Adrenal gland (tissue), 12 donors: ENCODE results near the gene UFD1. TPM values are rescaled to one million over a fixed set of nuclear protein-coding genes. Genes with fewer than 3 reads are reported as not detected.

Experiments used
- DNase-seq, 7 donors: peaks; one replicate each; pipeline ENCODE4 v3.0.0-alpha.2; 2019 to 2020
- H3K27ac ChIP-seq, 5 donors: fragments of 200-600 bp; sonication (generic) in 4 of 5; 1 replicate in 3 of 5; 2 replicates in 2 of 5; pipeline versions ENCODE4 v1.5.1 to v1.8.0; 2016 to 2020; ENCODE audit warnings: mild to moderate bottlenecking in 1 of 5
- H3K27me3 ChIP-seq: fragments of 200-600 bp; 2 replicates; pipeline ENCODE4 v1.8.0; 2021
- H3K36me3 ChIP-seq, 2 donors: fragments of 200-600 bp; replicated peaks in 1 of 2; 1 replicate in 1 of 2; 2 replicates in 1 of 2; pipeline versions ENCODE4 v1.5.1 to v1.8.0; 2018 to 2022
- H3K4me1 ChIP-seq, 2 donors: fragments of 200-600 bp; replicated peaks in 1 of 2; 1 replicate in 1 of 2; 2 replicates in 1 of 2; pipeline versions ENCODE4 v1.5.1 to v1.8.0; 2018 to 2021
- H3K4me3 ChIP-seq, 4 donors: fragments of 200-600 bp; sonication (generic) in 3 of 4; one replicate each; pipeline ENCODE4 v1.5.1; 2016 to 2018
- H3K9me3 ChIP-seq, 3 donors: fragments of 200-600 bp; sonication (generic) in 1 of 3; replicated peaks in 1 of 3; 1 replicate in 2 of 3; 2 replicates in 1 of 3; pipeline versions ENCODE4 v1.5.1 to v1.8.0; 2016 to 2021
- CTCF ChIP-seq, 6 experiments: fragments of 450-650 bp in 4 of 6; fragments of 200-600 bp in 2 of 6; sonication (generic) in 1 of 6; IDR thresholded peaks; 1 replicate in 5 of 6; 2 replicates in 1 of 6; pipeline versions ENCODE4 v1.5.1 to v1.8.0; 2016 to 2021; ENCODE audit warnings: antibody characterized with exemption in 6 of 6, mild to moderate bottlenecking in 2 of 6, moderate library complexity in 1 of 6
- POLR2A ChIP-seq, 2 donors: fragments of 450-650 bp; IDR thresholded peaks; one replicate each; pipeline ENCODE4 v1.6.1; 2017; ENCODE audit warnings: antibody characterized with exemption in 2 of 2, mild to moderate bottlenecking in 2 of 2, moderate library complexity in 1 of 2
- WGBS, 4 donors: extraction: QIAGEN DNeasy Blood & Tissue Kit in 2 of 4; methylation state at CpG; one replicate each; pipeline versions ENCODE4 v1.1.5 to v1.1.7; 2013 to 2017; 5-methylcytosine and 5-hydroxymethylcytosine counted together
- intact Hi-C, 2 donors: fragments of 100-400 bp; cut with DNase I; formaldehyde crosslinking; loops; one replicate each; pipeline versions ENCODE4 v1.14.1 to v1.15.0; 2022 to 2023
- polyA plus RNA-seq, 3 donors: library from polyadenylated mRNA; stranded (reverse); fragments of 200-250 nt in 2 of 3; fragments of 350-450 nt in 1 of 3; fragmentation: Illumina TruSeq in 1 of 3; extraction: RNeasy Lipid Tissue Mini Kit (QIAGEN cat#74804) in 1 of 3; gene quantifications; one replicate each; pipeline ENCODE4 v1.2.3, GENCODE V29; 2013 to 2014
- total RNA-seq, 9 donors: library from RNA; depleted of rRNA in 4 of 9; stranded (reverse); fragments of >200 nt in 4 of 9; fragments of 120-200 nt in 1 of 9; fragmentation: NEBNext Ultra II Directional in 1 of 9; extraction: Animal tissue kit (Norgen Biotek cat#: 25700) in 1 of 9; gene quantifications; one replicate each; pipeline versions ENCODE4 v1.1.0 to v1.2.4, GENCODE V29; 2013 to 2023
- donor health status: healthy with polysubstance abuse.
- donor health status: Bipolar disorder and iron deficiency.
- donor health status: DM: yes; HTN: yes; CAD: no.
- donor health status: DM: no; HTN: no; CAD: no.
- donor health status: DM: no; HTN: no; CAD: no.
- donor health status: DM: yes; HTN: yes; CAD: no.

Gene UFD1
- total and polyA plus RNA-seq, 12 donors = 20.1 to 128 (median 45.6) TPM

DNA sequence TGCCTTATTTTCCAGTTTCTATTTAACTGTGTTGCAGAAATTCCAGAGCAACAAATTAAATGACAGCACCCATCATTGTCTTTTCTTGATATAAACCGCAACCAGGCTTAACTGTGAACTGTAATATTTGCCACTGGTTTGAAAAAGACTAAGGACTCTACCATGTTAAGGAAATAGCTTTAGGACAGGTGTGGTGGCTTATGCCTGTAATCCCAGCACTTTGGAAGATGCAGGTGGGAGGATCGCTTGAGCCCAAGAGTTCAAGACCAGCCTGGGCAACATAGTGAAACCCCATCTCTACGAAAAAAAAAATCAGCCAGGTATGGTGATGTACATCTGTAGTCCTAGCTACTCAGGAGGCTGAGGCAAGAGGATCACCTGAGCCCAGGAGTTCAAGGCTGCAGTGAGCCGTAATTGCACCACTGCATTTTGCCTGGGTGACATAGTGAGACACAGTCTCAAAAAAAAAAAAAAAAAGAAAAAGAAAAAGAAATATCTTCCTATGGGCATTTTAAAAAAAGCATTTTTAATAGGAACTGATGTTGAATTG, 76.3 kb downstream of the UFD1 start:
- Histone ChIP-seq H3K27ac (no peak overlapping the region), H3K36me3 (peaks cover 0 to 35% of the 10 kb centered on the region in 2 donors), H3K4me1 (peaks cover 0 to 5% of the 10 kb centered on the region in 2 donors), H3K4me3 (no peak overlapping the region), H3K27me3 (no peaks in the 10 kb centered on the region), H3K9me3 (no peaks in the 10 kb centered on the region)
- DNase-seq = peak in 1 of 7 donors; percentile 50
- WGBS, 4 donors = 77 to 94% (median 85%) methylated on average over 4 of the region's 4 CpGs
- intact Hi-C loops = no loop called here
- TF ChIP-seq CTCF (IDR thresholded peaks at IDR 0.05) (no peak), POLR2A (IDR thresholded peaks at IDR 0.05) (no peak)

DNA sequence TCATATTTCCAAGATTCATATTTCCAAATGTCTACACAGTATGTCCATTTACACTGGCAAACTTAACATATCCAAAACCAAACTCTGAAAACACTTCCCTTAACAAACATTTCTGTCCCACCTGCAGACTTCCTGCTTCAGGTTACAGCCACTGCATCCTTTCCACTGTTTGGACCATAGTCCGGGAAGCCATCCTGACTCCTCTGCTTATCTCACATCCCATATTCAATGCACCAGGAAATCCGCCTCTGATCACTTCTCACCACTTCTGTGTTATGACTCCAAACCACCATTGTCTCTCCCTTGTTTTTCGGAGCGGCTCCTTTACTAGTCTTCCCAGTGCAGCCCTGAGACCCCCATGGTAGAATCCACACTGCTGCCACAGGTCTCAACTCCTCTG, 77.5 kb downstream of the UFD1 start:
- peaks cover 0 to 35% of the 10 kb centered on the region in 2 donors for H3K36me3 ChIP-seq

DNA sequence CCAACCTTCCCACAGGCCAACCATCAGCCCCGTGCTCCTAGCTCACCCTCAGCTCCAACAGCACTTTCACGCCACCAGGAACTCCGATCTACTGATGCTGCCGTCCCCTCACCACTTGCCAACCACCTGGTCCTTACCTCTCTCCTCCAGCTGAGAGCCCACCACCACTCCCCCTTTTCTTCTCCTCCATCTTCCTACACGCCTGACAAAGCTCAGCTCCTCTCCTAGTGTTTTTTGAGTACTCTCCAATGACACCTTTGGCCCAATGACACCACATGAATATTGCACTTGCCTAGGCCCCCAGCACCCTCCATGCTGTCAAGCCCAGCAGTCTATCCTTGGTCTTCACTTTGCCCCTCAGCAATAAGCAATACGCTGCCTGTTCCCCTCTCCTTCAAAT, 78.1 kb downstream of the UFD1 start:
- DNase-seq = peak in 1 of 7 donors; percentile 25
- Histone ChIP-seq H3K27me3 (no peaks in the 10 kb centered on the region), H3K4me1 (peaks cover 0 to 5% of the 10 kb centered on the region in 2 donors), H3K4me3 (no peak overlapping the region), H3K36me3 (peaks cover 0 to 32% of the 10 kb centered on the region in 2 donors), H3K27ac (no peak overlapping the region), H3K9me3 (no peaks in the 10 kb centered on the region)
- WGBS, 4 donors = 94 to 95% (median 95%) methylated on average over 6 of the region's 6 CpGs
- intact Hi-C loops = no loop called here
- TF ChIP-seq POLR2A (IDR thresholded peaks at IDR 0.05) (no peak), CTCF (IDR thresholded peaks at IDR 0.05) (no peak)

More for the DNA sequence above, 77.5 kb downstream of the UFD1 start:
- Histone ChIP-seq H3K4me1 (peaks cover 0 to 5% of the 10 kb centered on the region in 2 donors), H3K9me3 (no peaks in the 10 kb centered on the region), H3K4me3 (no peak overlapping the region), H3K27ac (no peak overlapping the region), H3K27me3 (no peaks in the 10 kb centered on the region)
- WGBS, 4 donors = 94 to 97% (median 96%) methylated on average over 4 of the region's 4 CpGs
- intact Hi-C loops = no loop called here
- DNase-seq = no peak
- TF ChIP-seq POLR2A (IDR thresholded peaks at IDR 0.05) = no peak

Other genes starting within 250 kb of the UFD1 start
- 10 to 100 TPM; 13.0 to 62.8 (median 15.4) TPM for gene CLTCL1, start 187.5 kb downstream of the UFD1 start, total RNA-seq
- 10 to 100 TPM; 26.9 to 39.5 (median 28.6) TPM for gene CLTCL1, start 187.5 kb downstream of the UFD1 start, polyA plus RNA-seq
- gene HIRA, start 47.5 kb downstream of the UFD1 start, total RNA-seq = 10 to 100 TPM; 11.1 to 47.8 (median 22.0) TPM
- gene HIRA, start 47.5 kb downstream of the UFD1 start, polyA plus RNA-seq = 10 to 100 TPM in 2 of 3 donors, 1 to 10 TPM in 1; 8.4 to 18.5 (median 11.2) TPM
- gene MRPL40, start 46.6 kb downstream of the UFD1 start, total RNA-seq = 10 to 100 TPM; 22.4 to 65.9 (median 49.9) TPM
- gene MRPL40, start 46.6 kb downstream of the UFD1 start, polyA plus RNA-seq = 100 to 1,000 TPM in 1 of 3 donors, 10 to 100 TPM in 2; 73.6 to 132 (median 92.4) TPM
- 10 to 100 TPM; 27.0 to 72.5 (median 41.2) TPM for gene C22orf39, start 31.5 kb downstream of the UFD1 start, total RNA-seq
- 10 to 100 TPM; 39.6 to 49.6 (median 48.0) TPM for gene C22orf39, start 31.5 kb downstream of the UFD1 start, polyA plus RNA-seq
- gene CDC45, start 727 bp upstream of the UFD1 start, total RNA-seq = 1 to 10 TPM in 5 of 9 donors, under 1 TPM in 3, not detected in 1; 0.87 to 7.7 (median 1.2) TPM
- 1 to 10 TPM in 2 of 3 donors, under 1 TPM in 1; 0.88 to 2.2 (median 2.0) TPM for gene CDC45, start 727 bp upstream of the UFD1 start, polyA plus RNA-seq
- 10 to 100 TPM in 8 of 9 donors, 1 to 10 TPM in 1; 7.8 to 78.1 (median 29.2) TPM for gene CLDN5, start 45.2 kb upstream of the UFD1 start, total RNA-seq
- gene CLDN5, start 45.2 kb upstream of the UFD1 start, polyA plus RNA-seq = 100 to 1,000 TPM in 1 of 3 donors, 10 to 100 TPM in 1, under 1 TPM in 1; 0.40 to 122 (median 42.3) TPM
- 10 to 100 TPM in 6 of 9 donors, 1 to 10 TPM in 3; 3.7 to 67.7 (median 14.1) TPM for gene SEPTIN5, start 235.3 kb upstream of the UFD1 start, total RNA-seq
- gene SEPTIN5, start 235.3 kb upstream of the UFD1 start, polyA plus RNA-seq = 10 to 100 TPM; 10.7 to 73.4 (median 18.8) TPM
- gene GP1BB, start 244.3 kb upstream of the UFD1 start, total RNA-seq = 1 to 10 TPM in 7 of 9 donors, under 1 TPM in 1, not detected in 1; 0.42 to 6.6 (median 3.9) TPM
- 10 to 100 TPM in 2 of 3 donors, not detected in 1; 12.4 to 29.8 TPM for gene GP1BB, start 244.3 kb upstream of the UFD1 start, polyA plus RNA-seq